Upper lobe of left lung (tissue), 6 donors: Measurements from ENCODE around the gene MANBA. TPM values are rescaled to one million over a fixed set of nuclear protein-coding genes. Genes with fewer than 3 reads are reported as not detected.
A peak's percentile ranks its signal among the peaks of the same experiment; 100 is the strongest.

ENCODE experiments used
- ATAC-seq, 2 donors: fragments of 200-7000 bp; cut with Tn5 transposase; one replicate each; pipeline ENCODE4 v1.9.1; 2022; ENCODE audit warnings: mild to moderate bottlenecking in 2 of 2, moderate library complexity in 2 of 2; ENCODE audit not compliant: low FRiP score in 2 of 2
- DNase-seq, 2 donors: peaks; one replicate each; pipeline ENCODE4 v3.0.0-alpha.2; 2019 to 2020
- H3K27ac ChIP-seq, 4 donors: fragments of 200-600 bp; sonication (generic); one replicate each; pipeline ENCODE4 v1.5.1; 2016 to 2019
- H3K27me3 ChIP-seq, 4 donors: fragments of 200-600 bp; sonication (generic); one replicate each; pipeline ENCODE4 v1.5.1; 2017 to 2019
- H3K36me3 ChIP-seq, 4 donors: fragments of 200-600 bp; sonication (generic); one replicate each; pipeline ENCODE4 v1.5.1; 2016 to 2019
- H3K4me1 ChIP-seq, 4 donors: fragments of 200-600 bp; sonication (generic); one replicate each; pipeline ENCODE4 v1.5.1; 2018 to 2019
- H3K4me3 ChIP-seq, 4 donors: fragments of 200-600 bp; sonication (generic); one replicate each; pipeline ENCODE4 v1.5.1; 2017 to 2019; ENCODE audit warnings: mild to moderate bottlenecking in 2 of 4, moderate library complexity in 1 of 4
- H3K9me3 ChIP-seq, 4 donors: fragments of 200-600 bp; sonication (generic); one replicate each; pipeline ENCODE4 v1.5.1; 2018 to 2019
- CTCF ChIP-seq, 6 experiments: fragments of 450-650 bp in 4 of 6; fragments of 200-600 bp in 2 of 6; sonication (generic) in 2 of 6; IDR thresholded peaks; one replicate each; pipeline ENCODE4 v1.5.1; 2016 to 2019; ENCODE audit warnings: antibody characterized with exemption in 6 of 6
- EP300 ChIP-seq, 4 donors: sonication (generic); formaldehyde crosslinking; IDR thresholded peaks; one replicate each; pipeline ENCODE4 v1.5.1; 2017; ENCODE audit warnings: antibody characterized with exemption in 4 of 4, control low read depth in 2 of 4
- POLR2A ChIP-seq, 4 donors: fragments of 450-650 bp; IDR thresholded peaks; one replicate each; pipeline ENCODE4 v1.5.1; 2016 to 2017; ENCODE audit warnings: antibody characterized with exemption in 4 of 4, mild to moderate bottlenecking in 2 of 4
- POLR2AphosphoS5 ChIP-seq, 2 donors: sonication (generic); formaldehyde crosslinking; IDR thresholded peaks; one replicate each; pipeline ENCODE4 v1.5.1; 2017; ENCODE audit warnings: antibody characterized with exemption in 2 of 2
- WGBS, 2 donors: methylation state at CpG; one replicate each; pipeline ENCODE4 v1.1.5; 2017 to 2018; 5-methylcytosine and 5-hydroxymethylcytosine counted together
- total RNA-seq, 6 donors: library from RNA; depleted of rRNA in 4 of 6; stranded (reverse); fragments of >200 nt in 4 of 6; gene quantifications; one replicate each; pipeline versions ENCODE4 v1.1.0 to v1.2.1, GENCODE V29; 2016 to 2021
- donor health status: DM: no; HTN: no; CAD: no; lungs with moderate emphysema.
- donor health status: DM: no; HTN: yes; CAD: no; lungs with severe emphysema.

MANBA gene
- total RNA-seq, 6 donors from 2014 or later: 47.6 to 152 (median 59.3) TPM

GRCh38 chr4:102640669-102641068 lies 120.1 kb downstream of the MANBA start:
- WGBS, 2 donors: 92 to 94% methylated on average over 4 of the region's 4 CpGs
- H3K27me3 ChIP-seq: no peaks in the 10 kb centered on the region
- H3K9me3 ChIP-seq: no peaks in the 10 kb centered on the region
- no peak overlapping the region for H3K4me3 ChIP-seq
- H3K27ac ChIP-seq: no peak overlapping the region
- DNase-seq (no peak), ATAC-seq (no peak)
- no peaks in the 10 kb centered on the region for H3K4me1 ChIP-seq
- TF ChIP-seq POLR2A (IDR thresholded peaks at IDR 0.05) (no peak), EP300 (IDR thresholded peaks at IDR 0.05) (no peak), CTCF (IDR thresholded peaks at IDR 0.05) (no peak), POLR2AphosphoS5 (IDR thresholded peaks at IDR 0.05) (no peak)
- peaks cover 0 to 28% (median 7%) of the 10 kb centered on the region in 4 donors for H3K36me3 ChIP-seq

- ATAC-seq (no peak), DNase-seq (no peak)
- Histone ChIP-seq H3K27ac (no peak overlapping the region), H3K36me3 (peaks cover 0 to 33% (median 11%) of the 10 kb centered on the region in 4 donors), H3K4me1 (no peaks in the 10 kb centered on the region), H3K27me3 (no peaks in the 10 kb centered on the region), H3K4me3 (no peak overlapping the region), H3K9me3 (no peaks in the 10 kb centered on the region)
- TF ChIP-seq POLR2AphosphoS5 (IDR thresholded peaks at IDR 0.05): no peak
- no peak for TF ChIP-seq POLR2A (IDR thresholded peaks at IDR 0.05)
- no peak for TF ChIP-seq EP300 (IDR thresholded peaks at IDR 0.05)
- no peak for TF ChIP-seq CTCF (IDR thresholded peaks at IDR 0.05)
- WGBS, 2 donors: 92 to 93% methylated on average over 7 of the region's 7 CpGs
Observed at GRCh38 chr4:102639598-102639997, 121.2 kb downstream of the MANBA start.

- DNase-seq (no peak), ATAC-seq (no peak)
- 38 to 71% methylated on average over 1 of the region's 1 CpG for WGBS, 2 donors
- H3K27me3 ChIP-seq: no peaks in the 10 kb centered on the region
- H3K4me3 ChIP-seq: no peak overlapping the region
- TF ChIP-seq EP300 (IDR thresholded peaks at IDR 0.05) (no peak), POLR2A (IDR thresholded peaks at IDR 0.05) (no peak), POLR2AphosphoS5 (IDR thresholded peaks at IDR 0.05) (no peak), CTCF (IDR thresholded peaks at IDR 0.05) (no peak)
- H3K4me1 ChIP-seq: no peaks in the 10 kb centered on the region
- H3K27ac ChIP-seq: no peak overlapping the region
- peaks cover 0 to 41% (median 16%) of the 10 kb centered on the region in 4 donors for H3K36me3 ChIP-seq
- H3K9me3 ChIP-seq: no peaks in the 10 kb centered on the region
Observed at GRCh38 chr4:102638621-102639020, 122.1 kb downstream of the MANBA start.

- DNase-seq (no peak), ATAC-seq (peak; percentile 32 to 47)
- 76 to 87% methylated on average over 3 of the region's 3 CpGs for WGBS, 2 donors
- H3K9me3 ChIP-seq: no peaks in the 10 kb centered on the region
- no peaks in the 10 kb centered on the region for H3K4me1 ChIP-seq
- no peaks in the 10 kb centered on the region for H3K27me3 ChIP-seq
- TF ChIP-seq POLR2AphosphoS5 (IDR thresholded peaks at IDR 0.05) (no peak), EP300 (IDR thresholded peaks at IDR 0.05) (no peak), POLR2A (IDR thresholded peaks at IDR 0.05) (no peak), CTCF (IDR thresholded peaks at IDR 0.05) (no peak)
- H3K36me3 ChIP-seq: peaks cover 0 to 51% (median 23%) of the 10 kb centered on the region in 4 donors
- H3K27ac ChIP-seq: no peak overlapping the region
- H3K4me3 ChIP-seq: no peak overlapping the region
Observed at GRCh38 chr4:102637391-102637790, 123.4 kb downstream of the MANBA start.

- TF ChIP-seq EP300 (IDR thresholded peaks at IDR 0.05) (no peak), POLR2A (IDR thresholded peaks at IDR 0.05) (no peak), CTCF (IDR thresholded peaks at IDR 0.05) (no peak), POLR2AphosphoS5 (IDR thresholded peaks at IDR 0.05) (no peak)
- Histone ChIP-seq H3K4me1 (no peaks in the 10 kb centered on the region), H3K4me3 (no peak overlapping the region), H3K36me3 (peaks cover 0 to 48% (median 25%) of the 10 kb centered on the region in 4 donors), H3K27me3 (no peaks in the 10 kb centered on the region), H3K27ac (no peak overlapping the region), H3K9me3 (no peaks in the 10 kb centered on the region)
- ATAC-seq (no peak), DNase-seq (no peak)
- WGBS, 2 donors: 76 to 96% methylated on average over 6 of the region's 6 CpGs
Observed at GRCh38 chr4:102633100-102633499, 127.7 kb downstream of the MANBA start.
